Ovary (tissue), 9 donors: ENCODE results near the gene ZW10. TPM values are rescaled to one million over a fixed set of nuclear protein-coding genes. Genes with fewer than 3 reads are reported as not detected.
"Not testable (repeated sequence)": the region's sequence is repeated elsewhere in the genome, so short reads cannot be mapped to it uniquely, and the experiment has no call there.

ENCODE experiments used
- DNase-seq, 5 donors: peaks; one replicate each; pipeline ENCODE4 v3.0.0-alpha.2; 2019 to 2020
- H3K27ac ChIP-seq, 2 donors: fragments of 200-600 bp; one replicate each; pipeline versions ENCODE4 v1.5.1 to v1.8.0; 2019 to 2022
- H3K27me3 ChIP-seq: fragments of 200-600 bp; one replicate; pipeline ENCODE4 v1.8.0; 2022
- H3K36me3 ChIP-seq: fragments of 200-600 bp; sonication (generic); one replicate; pipeline ENCODE4 v1.5.1; 2019
- H3K4me1 ChIP-seq: one replicate; pipeline ENCODE4 v1.8.1; 2013; ENCODE audit warnings: mild to moderate bottlenecking, moderate library complexity; ENCODE audit not compliant: insufficient read depth
- H3K4me3 ChIP-seq: fragments of 200-600 bp; sonication (generic); one replicate; pipeline ENCODE4 v1.5.1; 2017
- H3K9me3 ChIP-seq, 2 donors: fragments of 200-600 bp in 1 of 2; sonication (generic) in 1 of 2; one replicate each; pipeline versions ENCODE4 v1.5.1 to v1.8.1; 2013 to 2019; ENCODE audit warnings: mild to moderate bottlenecking in 1 of 2, moderate library complexity in 1 of 2
- EP300 ChIP-seq: sonication (generic); formaldehyde crosslinking; IDR thresholded peaks from one replicate; pipeline ENCODE4 v1.6.1; 2017; ENCODE audit warnings: antibody characterized with exemption
- POLR2A ChIP-seq: fragments of 450-650 bp; IDR thresholded peaks from one replicate; pipeline ENCODE4 v1.6.1; 2017; ENCODE audit warnings: antibody characterized with exemption, mild to moderate bottlenecking, moderate library complexity
- WGBS, 3 donors: extraction: QIAGEN DNeasy Blood & Tissue Kit in 1 of 3; methylation state at CpG; one replicate each; pipeline versions ENCODE4 v1.1.5 to v1.1.7; 2013 to 2017; 5-methylcytosine and 5-hydroxymethylcytosine counted together
- intact Hi-C, 4 donors: fragments of 100-400 bp; cut with DNase I; formaldehyde crosslinking; loops; one replicate each; pipeline versions ENCODE4 v1.11.0 to v1.15.1; 2022 to 2023
- polyA plus RNA-seq, 2 donors: library from polyadenylated mRNA; stranded (reverse); fragments of 200-250 nt in 1 of 2; fragments of 350-450 nt in 1 of 2; fragmentation: Illumina TruSeq in 1 of 2; extraction: RNeasy Lipid Tissue Mini Kit (QIAGEN cat#74804) in 1 of 2; gene quantifications; one replicate each; pipeline ENCODE4 v1.2.3, GENCODE V29; 2013 to 2014
- total RNA-seq, 7 donors: library from RNA; depleted of rRNA in 2 of 7; stranded (reverse); fragments of >200 nt in 2 of 7; fragmentation: NEBNext Ultra II Directional in 3 of 7; extraction: Animal tissue kit (Norgen Biotek cat#: 25700) in 3 of 7; gene quantifications; one replicate each; pipeline versions ENCODE4 v1.1.0 to v1.2.4, GENCODE V29; 2016 to 2023
- TF ChIP-seq, protein P1 (sequence below), 3 donors: fragments of 450-650 bp in 2 of 3; fragments of 200-600 bp in 1 of 3; IDR thresholded peaks; one replicate each; pipeline versions ENCODE4 v1.5.1 to v1.8.0; 2016 to 2022; ENCODE audit warnings: antibody characterized with exemption in 3 of 3, mild to moderate bottlenecking in 1 of 3
- donor health status: DM: no; HTN: no; CAD: no; lungs with moderate emphysema.
- donor health status: DM: no; HTN: no; CAD: no.
- donor health status: Bipolar disorder and iron deficiency.
- donor health status: DM: yes; HTN: yes; CAD: no.
- donor health status: DM: no; HTN: no; CAD: no.
- donor health status: DM: yes; HTN: yes; CAD: no.

The ZW10 gene
- total and polyA plus RNA-seq, 9 donors = 7.0 to 12.6 (median 11.7) TPM

DNA sequence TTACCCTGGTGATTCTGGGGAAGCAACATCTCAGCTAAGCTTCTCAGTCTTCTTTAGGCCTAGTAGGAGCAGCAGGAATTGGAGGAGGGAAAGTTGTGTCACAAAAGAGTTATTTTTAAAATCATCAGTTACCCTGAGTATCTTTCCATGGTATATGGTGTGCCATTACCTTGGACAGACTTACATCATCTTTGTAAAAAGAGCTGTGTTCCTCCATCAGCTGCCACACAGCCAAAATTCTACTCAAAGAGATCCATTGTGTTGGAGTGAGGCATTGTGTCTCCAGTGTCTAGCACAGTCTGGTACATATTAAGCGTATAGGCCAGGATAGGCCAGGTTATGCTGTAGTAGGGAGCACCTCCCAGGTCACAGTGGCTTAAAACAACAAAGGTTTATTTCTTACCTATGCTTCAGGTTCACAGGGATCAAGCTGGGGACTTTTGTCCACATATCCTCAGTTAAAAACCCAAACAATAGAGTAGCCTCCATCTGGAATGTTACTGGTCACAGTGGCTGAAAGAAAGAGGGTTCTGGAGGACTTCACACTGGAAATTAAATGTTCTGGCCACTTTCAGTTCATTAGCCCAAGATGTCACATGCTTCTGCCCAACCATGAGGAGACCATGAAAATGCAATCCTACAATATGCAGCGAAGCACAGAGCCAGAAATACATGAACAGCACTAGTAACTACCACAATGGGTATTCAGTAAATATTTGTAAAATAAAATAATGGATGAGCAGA, 57.4 kb downstream of the ZW10 start:
- no peak for DNase-seq
- 96 to 100% (median 98%) methylated on average over 2 of the region's 2 CpGs for WGBS, 3 donors
- intact Hi-C loops = no loop called here
- no peak overlapping the region for H3K4me3 ChIP-seq
- no peak overlapping the region for H3K27ac ChIP-seq
- H3K4me1 ChIP-seq = no peaks in the 10 kb centered on the region
- no peaks in the 10 kb centered on the region for H3K36me3 ChIP-seq
- peaks cover 0 to 5% of the 10 kb centered on the region in 2 donors for H3K9me3 ChIP-seq
- TF ChIP-seq POLR2A = no peak
- TF ChIP-seq EP300 = no peak
- TF ChIP-seq, protein P1, sequence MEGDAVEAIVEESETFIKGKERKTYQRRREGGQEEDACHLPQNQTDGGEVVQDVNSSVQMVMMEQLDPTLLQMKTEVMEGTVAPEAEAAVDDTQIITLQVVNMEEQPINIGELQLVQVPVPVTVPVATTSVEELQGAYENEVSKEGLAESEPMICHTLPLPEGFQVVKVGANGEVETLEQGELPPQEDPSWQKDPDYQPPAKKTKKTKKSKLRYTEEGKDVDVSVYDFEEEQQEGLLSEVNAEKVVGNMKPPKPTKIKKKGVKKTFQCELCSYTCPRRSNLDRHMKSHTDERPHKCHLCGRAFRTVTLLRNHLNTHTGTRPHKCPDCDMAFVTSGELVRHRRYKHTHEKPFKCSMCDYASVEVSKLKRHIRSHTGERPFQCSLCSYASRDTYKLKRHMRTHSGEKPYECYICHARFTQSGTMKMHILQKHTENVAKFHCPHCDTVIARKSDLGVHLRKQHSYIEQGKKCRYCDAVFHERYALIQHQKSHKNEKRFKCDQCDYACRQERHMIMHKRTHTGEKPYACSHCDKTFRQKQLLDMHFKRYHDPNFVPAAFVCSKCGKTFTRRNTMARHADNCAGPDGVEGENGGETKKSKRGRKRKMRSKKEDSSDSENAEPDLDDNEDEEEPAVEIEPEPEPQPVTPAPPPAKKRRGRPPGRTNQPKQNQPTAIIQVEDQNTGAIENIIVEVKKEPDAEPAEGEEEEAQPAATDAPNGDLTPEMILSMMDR (IDR thresholded peaks at IDR 0.05) = no peak
- no peaks in the 10 kb centered on the region for H3K27me3 ChIP-seq

DNA sequence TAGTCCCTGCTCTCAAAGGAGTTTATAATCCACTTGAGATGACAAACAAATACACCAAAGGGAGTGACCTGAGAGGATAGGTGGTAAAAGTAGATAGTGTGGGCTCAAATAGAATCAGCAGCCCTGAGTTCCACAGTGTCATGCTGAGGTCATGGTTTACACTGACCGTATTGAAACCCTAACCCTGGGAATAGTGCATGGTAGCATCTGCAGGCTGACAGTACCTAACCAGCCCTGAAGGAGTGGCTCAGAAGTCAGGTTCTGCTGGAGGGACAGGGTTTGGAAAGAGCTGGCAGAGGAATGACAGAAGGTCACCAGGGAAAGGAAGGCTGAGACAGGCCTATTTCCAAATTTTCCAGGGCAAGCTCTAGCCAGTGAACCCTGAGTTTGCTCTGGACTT, 58.2 kb downstream of the ZW10 start:
- Histone ChIP-seq H3K27ac (no peak overlapping the region), H3K9me3 (peaks cover 0 to 5% of the 10 kb centered on the region in 2 donors), H3K27me3 (no peaks in the 10 kb centered on the region), H3K36me3 (no peaks in the 10 kb centered on the region), H3K4me3 (no peak overlapping the region), H3K4me1 (no peaks in the 10 kb centered on the region)
- no peak for DNase-seq
- intact Hi-C loops = no loop called here
- TF ChIP-seq, protein P1 (IDR thresholded peaks at IDR 0.05) = no peak
- TF ChIP-seq POLR2A (no peak), EP300 (no peak)
- 86 to 95% (median 88%) methylated on average over 1 of the region's 1 CpG for WGBS, 3 donors

DNA sequence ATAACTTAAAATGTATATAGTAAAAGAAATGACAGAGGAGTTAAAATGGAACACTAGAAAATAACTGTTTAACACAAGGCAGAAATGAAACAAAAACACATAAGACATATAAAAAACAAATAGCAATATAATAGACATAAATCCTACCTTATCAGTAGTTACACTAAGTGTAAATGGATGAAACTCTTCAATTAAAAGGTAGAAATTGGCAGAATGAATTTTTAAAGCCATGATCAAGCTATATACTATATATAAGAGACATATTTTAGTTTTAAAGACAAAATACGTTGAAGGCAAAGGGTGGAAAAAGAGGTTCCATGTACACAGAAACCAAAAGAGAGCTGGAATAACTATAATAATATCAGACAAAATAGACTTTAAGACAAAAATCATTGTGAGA, 62.5 kb downstream of the ZW10 start:
- H3K36me3 ChIP-seq = no peaks in the 10 kb centered on the region
- no peaks in the 10 kb centered on the region for H3K27me3 ChIP-seq
- WGBS, 3 donors = 92 to 95% (median 94%) methylated on average over 1 of the region's 1 CpG
- no peak overlapping the region for H3K27ac ChIP-seq
- peaks cover 0 to 5% of the 10 kb centered on the region in 2 donors for H3K9me3 ChIP-seq
- intact Hi-C loops = no loop called here
- TF ChIP-seq EP300 = no peak
- TF ChIP-seq POLR2A = no peak
- TF ChIP-seq, protein P1 (IDR thresholded peaks at IDR 0.05) = no peak
- DNase-seq = no peak
- no peak overlapping the region for H3K4me3 ChIP-seq
- no peaks in the 10 kb centered on the region for H3K4me1 ChIP-seq

DNA sequence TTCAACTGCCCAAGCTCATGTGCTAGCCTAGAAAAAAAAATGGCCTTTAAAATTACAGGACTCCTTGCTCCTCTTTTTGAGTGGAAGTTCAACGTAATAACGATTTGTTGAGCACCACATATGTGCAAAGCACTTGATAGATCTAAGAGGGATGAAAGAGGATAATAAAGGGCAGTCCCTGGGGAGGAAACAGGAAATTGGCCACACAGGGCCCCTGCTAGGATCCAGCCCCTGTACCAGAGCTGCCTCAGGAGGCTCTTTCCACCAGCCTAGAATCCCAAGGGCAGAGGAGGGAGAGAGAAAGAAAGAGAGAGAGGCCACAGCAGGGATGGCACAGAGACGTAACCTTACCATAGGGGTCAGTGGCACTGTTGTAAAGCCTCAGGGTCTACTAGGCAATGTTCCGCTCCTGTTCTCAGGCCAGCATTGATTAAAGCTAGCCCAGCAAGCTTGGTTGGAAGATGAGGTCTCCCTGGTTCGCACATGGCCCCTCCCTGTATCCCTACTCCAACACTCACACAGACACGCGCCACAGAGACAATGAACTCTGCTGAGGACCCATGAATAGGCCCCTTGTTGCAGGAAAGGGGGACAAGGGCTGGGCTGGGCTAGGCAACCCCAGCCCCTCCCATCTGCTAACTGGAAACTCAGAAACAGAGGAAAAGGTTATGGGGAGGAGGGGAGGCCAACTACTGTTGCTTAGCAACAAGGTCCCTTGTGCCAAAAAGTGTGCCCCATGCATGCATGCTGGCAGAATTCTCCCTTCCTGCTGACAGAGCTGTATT, 67.4 kb downstream of the ZW10 start, which contains the start of gene TMPRSS5:
TMPRSS5 (minus strand) TSS at position 438 of the 785 bp plus-strand sequence; CDS start at position 354, 84 bp downstream.
- DNase-seq = no peak
- no peak for TF ChIP-seq POLR2A
- TF ChIP-seq, protein P1 (IDR thresholded peaks at IDR 0.05) = no peak
- no peak for TF ChIP-seq EP300
- Histone ChIP-seq H3K4me3 (no peak within 1 kb of the TSS), H3K4me1 (no peaks in the 10 kb centered on the region), H3K36me3 (no peaks in the 10 kb centered on the region), H3K27ac (no peak within 1 kb of the TSS), H3K27me3 (no peaks in the 10 kb centered on the region), H3K9me3 (no peaks in the 10 kb centered on the region)
- 92 to 95% (median 94%) methylated on average over 7 of the region's 7 CpGs for WGBS, 3 donors
- intact Hi-C loops = no loop called here

DNA sequence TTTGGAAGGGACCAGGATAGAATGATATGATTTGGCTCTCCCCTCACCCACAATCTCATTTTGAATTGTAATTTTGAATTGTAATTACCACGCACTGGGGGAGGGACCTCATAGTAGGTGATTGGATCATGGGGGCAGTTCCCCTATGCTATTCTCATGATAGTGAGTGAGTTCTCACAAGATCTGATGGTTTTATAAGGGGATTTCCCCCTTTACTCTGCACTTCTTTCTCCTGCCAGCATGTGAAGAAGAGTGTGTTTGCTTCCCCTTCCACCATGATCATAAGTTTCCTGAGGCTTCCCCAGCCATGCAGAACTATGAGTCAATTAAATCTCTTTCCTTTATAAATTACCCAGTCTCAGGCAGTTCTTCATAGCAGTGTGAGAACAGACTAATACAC, 69.9 kb downstream of the ZW10 start:
- H3K9me3 ChIP-seq, H3K27me3 ChIP-seq, DNase-seq, H3K4me1 ChIP-seq, H3K27ac ChIP-seq, intact Hi-C loops, H3K4me3 ChIP-seq, H3K36me3 ChIP-seq: not testable (repeated sequence)
- 85 to 100% (median 97%) methylated on average over 1 of the region's 1 CpG for WGBS, 3 donors
